Stomach (tissue), 9 donors: ENCODE measurements around the gene TNFSF8. TPM values are rescaled to one million over a fixed set of nuclear protein-coding genes. Genes with fewer than 3 reads are reported as not detected.

Source experiments
- DNase-seq, 2 donors: peaks; one replicate each; pipeline versions ENCODE4 v3.0.0 to v3.0.0-alpha.2; 2013 to 2019
- H3K27ac ChIP-seq, 5 donors: fragments of 200-600 bp in 4 of 5; sonication (generic) in 4 of 5; one replicate each; pipeline ENCODE4 v1.5.1; 2013 to 2019; ENCODE audit warnings: mild to moderate bottlenecking in 1 of 5, moderate library complexity in 1 of 5
- H3K27me3 ChIP-seq, 3 donors: fragments of 200-600 bp; sonication (generic); one replicate each; pipeline ENCODE4 v1.5.1; 2017 to 2019; ENCODE audit warnings: mixed run types in 1 of 3
- H3K36me3 ChIP-seq, 4 donors: fragments of 200-600 bp; sonication (generic); 1 replicate in 3 of 4; 2 replicates in 1 of 4; pipeline ENCODE4 v1.5.1; 2016 to 2019
- H3K4me1 ChIP-seq, 4 donors: fragments of 200-600 bp; sonication (generic); one replicate each; pipeline ENCODE4 v1.5.1; 2016 to 2019
- H3K4me3 ChIP-seq, 4 donors: fragments of 200-600 bp; sonication (generic) in 3 of 4; one replicate each; pipeline ENCODE4 v1.5.1; 2016 to 2019; ENCODE audit warnings: mild to moderate bottlenecking in 1 of 4
- H3K9me3 ChIP-seq, 4 donors: fragments of 200-600 bp; sonication (generic); one replicate each; pipeline ENCODE4 v1.5.1; 2016 to 2019
- EP300 ChIP-seq: sonication (generic); formaldehyde crosslinking; IDR thresholded peaks from one replicate; pipeline ENCODE4 v1.6.1; 2017; ENCODE audit warnings: antibody characterized with exemption
- POLR2A ChIP-seq, 4 donors: fragments of 450-650 bp; IDR thresholded peaks; one replicate each; pipeline ENCODE4 v1.6.1; 2016; ENCODE audit warnings: antibody characterized with exemption in 4 of 4, control low read depth in 2 of 4, mild to moderate bottlenecking in 1 of 4, moderate library complexity in 1 of 4
- POLR2AphosphoS5 ChIP-seq, 3 donors: sonication (generic); formaldehyde crosslinking; IDR thresholded peaks; one replicate each; pipeline ENCODE4 v1.6.1; 2016; ENCODE audit warnings: antibody characterized with exemption in 3 of 3
- WGBS, 5 donors: extraction: QIAGEN DNeasy Blood & Tissue Kit in 3 of 5; methylation state at CpG; one replicate each; pipeline versions ENCODE4 v1.1.5 to v1.1.7; 2013 to 2018; 5-methylcytosine and 5-hydroxymethylcytosine counted together
- intact Hi-C: fragments of 100-400 bp; cut with DNase I; formaldehyde crosslinking; loops from one replicate; pipeline ENCODE4 v1.15.1; 2023; ENCODE audit warnings: low total_unique reads
- polyA plus RNA-seq, 3 donors: library from polyadenylated mRNA; stranded (reverse); fragments of 200-250 nt; gene quantifications; one replicate each; pipeline ENCODE4 v1.2.3, GENCODE V29; 2013
- total RNA-seq, 5 donors: library from RNA; depleted of rRNA; stranded (reverse); fragments of >200 nt; gene quantifications; one replicate each; pipeline versions ENCODE4 v1.1.0 to v1.2.3, GENCODE V29; 2014 to 2016
- TF ChIP-seq, protein P1 (sequence below), 7 experiments: fragments of 450-650 bp in 4 of 7; fragments of 200-600 bp in 3 of 7; sonication (generic) in 3 of 7; IDR thresholded peaks; one replicate each; pipeline ENCODE4 v1.5.1; 2016 to 2019; ENCODE audit warnings: antibody characterized with exemption in 7 of 7, control low read depth in 2 of 7, mild to moderate bottlenecking in 1 of 7
- donor health status: healthy with polysubstance abuse.
- donor health status: Bipolar disorder and iron deficiency.
- donor health status: healthy.

TNFSF8 gene
- total and polyA plus RNA-seq, 8 donors = 0.40 to 14.0 (median 3.2) TPM; not detected in 2

DNA sequence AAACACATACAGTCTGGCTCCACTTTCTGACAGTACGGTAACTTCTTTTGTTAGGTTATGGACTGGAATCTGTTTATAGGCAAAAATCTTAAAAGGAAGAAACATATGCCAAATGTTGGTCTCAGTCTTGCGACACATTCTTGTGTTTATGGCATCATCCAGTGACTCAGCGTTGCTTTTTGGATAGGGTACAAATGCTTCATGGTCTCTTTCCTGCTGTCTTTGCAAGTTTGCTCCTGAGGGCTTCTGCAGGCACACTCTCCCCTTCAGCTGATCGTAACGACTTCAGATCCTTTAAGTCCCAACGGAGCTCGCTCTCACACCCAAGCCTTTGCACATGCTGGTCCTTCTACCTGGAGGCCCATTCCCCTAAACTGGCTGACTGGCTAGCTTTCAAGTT lies 23.6 kb upstream of the TNFSF8 start:
- DNase-seq = peak in 1 of 2 donors; percentile 31
- 56 to 63% (median 61%) methylated on average over 6 to 7 of the region's 7 CpGs for WGBS, 5 donors
- Histone ChIP-seq H3K36me3 (no peaks in the 10 kb centered on the region), H3K9me3 (no peaks in the 10 kb centered on the region), H3K27ac (peak overlapping the region in 2 of 5 donors; percentile 17 to 55), H3K27me3 (no peaks in the 10 kb centered on the region), H3K4me1 (no peaks in the 10 kb centered on the region), H3K4me3 (no peak overlapping the region)
- intact Hi-C loops = no loop called here
- TF ChIP-seq POLR2AphosphoS5 (IDR thresholded peaks at IDR 0.05) (peak in 1 of 3 donors; percentile 57), POLR2A (IDR thresholded peaks at IDR 0.05) (no peak), EP300 (no peak)

DNA sequence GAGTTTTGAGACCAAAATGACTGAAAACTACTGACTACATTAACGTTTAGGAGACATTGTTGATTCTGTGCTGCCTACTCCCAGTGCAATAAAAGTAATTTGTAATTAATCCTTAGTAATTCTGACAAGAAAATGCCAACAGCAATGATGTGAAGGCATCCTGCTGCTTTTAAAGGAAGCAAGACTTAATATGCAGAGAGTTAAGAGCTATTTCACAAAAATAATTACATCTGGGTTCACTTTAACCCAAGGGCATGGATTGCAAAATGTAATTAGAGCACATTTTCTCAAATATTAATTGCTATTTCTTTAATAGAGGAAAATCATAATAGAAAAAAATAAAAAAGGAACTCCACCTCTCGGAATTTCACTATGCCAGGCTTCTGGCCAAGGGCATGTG lies 22.7 kb upstream of the TNFSF8 start:
- H3K9me3 ChIP-seq = no peaks in the 10 kb centered on the region
- intact Hi-C loops = no loop called here
- H3K36me3 ChIP-seq = no peaks in the 10 kb centered on the region
- H3K4me1 ChIP-seq = no peaks in the 10 kb centered on the region
- 66 to 74% (median 69%) methylated on average over 2 of the region's 2 CpGs for WGBS, 5 donors
- H3K27ac ChIP-seq = peak overlapping the region in 2 of 5 donors; percentile 17 to 53
- no peak overlapping the region for H3K4me3 ChIP-seq
- no peak for TF ChIP-seq EP300
- TF ChIP-seq, protein P1, sequence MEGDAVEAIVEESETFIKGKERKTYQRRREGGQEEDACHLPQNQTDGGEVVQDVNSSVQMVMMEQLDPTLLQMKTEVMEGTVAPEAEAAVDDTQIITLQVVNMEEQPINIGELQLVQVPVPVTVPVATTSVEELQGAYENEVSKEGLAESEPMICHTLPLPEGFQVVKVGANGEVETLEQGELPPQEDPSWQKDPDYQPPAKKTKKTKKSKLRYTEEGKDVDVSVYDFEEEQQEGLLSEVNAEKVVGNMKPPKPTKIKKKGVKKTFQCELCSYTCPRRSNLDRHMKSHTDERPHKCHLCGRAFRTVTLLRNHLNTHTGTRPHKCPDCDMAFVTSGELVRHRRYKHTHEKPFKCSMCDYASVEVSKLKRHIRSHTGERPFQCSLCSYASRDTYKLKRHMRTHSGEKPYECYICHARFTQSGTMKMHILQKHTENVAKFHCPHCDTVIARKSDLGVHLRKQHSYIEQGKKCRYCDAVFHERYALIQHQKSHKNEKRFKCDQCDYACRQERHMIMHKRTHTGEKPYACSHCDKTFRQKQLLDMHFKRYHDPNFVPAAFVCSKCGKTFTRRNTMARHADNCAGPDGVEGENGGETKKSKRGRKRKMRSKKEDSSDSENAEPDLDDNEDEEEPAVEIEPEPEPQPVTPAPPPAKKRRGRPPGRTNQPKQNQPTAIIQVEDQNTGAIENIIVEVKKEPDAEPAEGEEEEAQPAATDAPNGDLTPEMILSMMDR (IDR thresholded peaks at IDR 0.05) = no peak
- TF ChIP-seq POLR2A (IDR thresholded peaks at IDR 0.05) = no peak
- no peak for TF ChIP-seq POLR2AphosphoS5 (IDR thresholded peaks at IDR 0.05)
- no peak for DNase-seq
- H3K27me3 ChIP-seq = no peaks in the 10 kb centered on the region

DNA sequence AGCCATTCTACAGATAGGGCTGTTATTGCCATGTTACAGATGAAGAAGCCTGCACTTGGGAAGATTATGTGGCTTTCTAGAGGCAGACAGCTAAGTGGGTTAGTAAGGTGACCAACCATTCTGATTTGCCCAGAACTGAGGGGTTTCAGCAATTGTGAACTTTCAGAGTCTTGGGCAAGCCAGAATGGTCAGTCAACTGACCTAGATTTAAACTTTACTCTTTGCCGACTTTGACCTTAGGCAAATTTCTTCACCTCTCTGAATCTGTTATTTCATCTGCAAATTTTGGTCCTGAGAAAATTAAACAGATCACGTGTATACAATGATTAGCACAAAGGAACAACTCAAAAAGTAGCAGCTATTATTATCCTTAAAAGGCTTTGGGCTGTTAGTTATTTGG lies 20.4 kb upstream of the TNFSF8 start:
- H3K36me3 ChIP-seq = no peaks in the 10 kb centered on the region
- DNase-seq = no peak
- intact Hi-C loops = no loop called here
- no peak for TF ChIP-seq EP300
- no peak overlapping the region for H3K4me3 ChIP-seq
- no peaks in the 10 kb centered on the region for H3K9me3 ChIP-seq
- no peaks in the 10 kb centered on the region for H3K27me3 ChIP-seq
- H3K4me1 ChIP-seq = no peaks in the 10 kb centered on the region
- H3K27ac ChIP-seq = no peak overlapping the region
- 57 to 74% (median 70%) methylated on average over 2 of the region's 2 CpGs for WGBS, 5 donors

DNA sequence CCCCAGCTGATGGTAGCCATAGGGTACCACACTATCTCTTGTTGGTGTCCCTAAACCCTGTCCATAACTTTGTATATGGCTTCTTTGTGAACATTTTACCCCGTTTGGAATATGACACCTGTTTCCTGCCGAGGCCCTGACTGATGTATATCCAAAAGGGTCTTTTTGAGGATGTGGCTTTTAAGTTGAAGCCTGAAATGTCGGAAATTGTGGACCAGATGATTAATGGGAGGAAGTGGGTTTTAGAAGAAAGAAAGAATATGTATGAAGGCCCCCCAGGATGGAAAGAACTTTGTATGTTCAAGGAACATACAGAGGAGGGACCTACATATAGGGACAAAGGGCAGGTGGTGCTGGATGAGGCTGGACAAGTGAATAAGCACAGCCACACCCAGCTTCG lies 16.7 kb upstream of the TNFSF8 start:
- intact Hi-C loops = no loop called here
- WGBS, 5 donors = 57 to 68% (median 64%) methylated on average over 4 of the region's 4 CpGs

DNA sequence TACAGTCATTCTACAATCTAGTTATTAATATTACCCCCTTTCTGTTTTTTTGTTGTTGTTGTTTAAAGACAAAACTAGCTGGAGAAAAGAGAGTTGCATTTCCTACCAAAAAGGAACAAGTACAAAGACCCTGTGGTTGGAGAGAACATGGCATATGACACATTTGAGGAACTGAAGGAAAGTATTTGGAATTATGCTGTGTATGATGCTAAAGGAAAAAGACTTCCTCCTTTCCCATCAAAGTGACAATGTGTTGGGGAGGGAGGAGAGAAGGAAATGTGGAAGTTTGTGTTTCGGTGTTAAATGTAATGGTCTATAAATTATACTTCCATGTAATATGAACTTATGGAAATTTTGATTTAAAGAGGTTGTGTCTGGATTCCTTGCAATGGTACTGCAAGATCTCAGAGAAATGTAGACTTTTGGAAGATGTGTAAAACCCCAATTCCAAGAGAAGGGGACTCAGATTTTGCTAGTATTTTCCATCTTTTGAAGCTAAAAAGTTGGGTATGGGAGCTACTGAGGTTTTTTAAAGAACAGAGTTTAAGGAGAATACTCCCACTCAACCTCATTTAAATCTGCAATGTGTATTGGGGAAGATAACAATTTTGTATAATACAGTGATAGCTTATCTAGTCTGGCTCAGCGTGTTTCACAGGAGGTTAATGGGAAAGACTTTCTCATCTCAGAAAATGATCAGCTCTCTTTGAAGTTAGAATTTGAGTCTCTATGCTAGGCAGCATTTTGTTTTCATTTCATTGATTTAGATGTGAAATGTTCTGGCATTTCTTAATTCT lies 15.4 kb upstream of the TNFSF8 start:
- H3K9me3 ChIP-seq = no peaks in the 10 kb centered on the region
- H3K36me3 ChIP-seq = no peaks in the 10 kb centered on the region
- no peak overlapping the region for H3K27ac ChIP-seq
- H3K4me3 ChIP-seq = no peak overlapping the region
- no peaks in the 10 kb centered on the region for H3K4me1 ChIP-seq
- no peak for TF ChIP-seq EP300
- no peak for TF ChIP-seq POLR2A (IDR thresholded peaks at IDR 0.05)
- TF ChIP-seq POLR2AphosphoS5 (IDR thresholded peaks at IDR 0.05) = no peak
- TF ChIP-seq, protein P1 (IDR thresholded peaks at IDR 0.05) = no peak
- WGBS, 5 donors = 57 to 72% (median 61%) methylated on average over 2 of the region's 2 CpGs
- no peak for DNase-seq
- intact Hi-C loops = no loop called here
- H3K27me3 ChIP-seq = no peaks in the 10 kb centered on the region

More for the DNA sequence above, 16.7 kb upstream of the TNFSF8 start:
- no peak for DNase-seq
- no peaks in the 10 kb centered on the region for H3K27me3 ChIP-seq
- H3K4me1 ChIP-seq = no peaks in the 10 kb centered on the region
- TF ChIP-seq, protein P1 (IDR thresholded peaks at IDR 0.05) = no peak
- TF ChIP-seq POLR2A (IDR thresholded peaks at IDR 0.05) = no peak
- no peak overlapping the region for H3K4me3 ChIP-seq
- H3K9me3 ChIP-seq = no peaks in the 10 kb centered on the region
- no peak overlapping the region for H3K27ac ChIP-seq
- no peaks in the 10 kb centered on the region for H3K36me3 ChIP-seq
